GM18951 (cell line): ENCODE data around the gene OAS2.

ENCODE experiments used
- POLR2A ChIP-seq: IDR thresholded peaks from 4 replicates; pipeline ENCODE4 v1.6.1; 2011; ENCODE audit warnings: mild to moderate bottlenecking; ENCODE audit not compliant: insufficient read length, insufficient read depth; ENCODE audit errors: extremely low read depth
- in situ Hi-C: fragments of 300-500 bp; cut with MboI; formaldehyde crosslinking; loops from one replicate; pipeline ENCODE4 v1.12.0; 2022; ENCODE audit warnings: low sequenced_read_pairs, mixed read lengths, inconsistent platforms; ENCODE audit not compliant: unreplicated experiment

OAS2 gene

DNA sequence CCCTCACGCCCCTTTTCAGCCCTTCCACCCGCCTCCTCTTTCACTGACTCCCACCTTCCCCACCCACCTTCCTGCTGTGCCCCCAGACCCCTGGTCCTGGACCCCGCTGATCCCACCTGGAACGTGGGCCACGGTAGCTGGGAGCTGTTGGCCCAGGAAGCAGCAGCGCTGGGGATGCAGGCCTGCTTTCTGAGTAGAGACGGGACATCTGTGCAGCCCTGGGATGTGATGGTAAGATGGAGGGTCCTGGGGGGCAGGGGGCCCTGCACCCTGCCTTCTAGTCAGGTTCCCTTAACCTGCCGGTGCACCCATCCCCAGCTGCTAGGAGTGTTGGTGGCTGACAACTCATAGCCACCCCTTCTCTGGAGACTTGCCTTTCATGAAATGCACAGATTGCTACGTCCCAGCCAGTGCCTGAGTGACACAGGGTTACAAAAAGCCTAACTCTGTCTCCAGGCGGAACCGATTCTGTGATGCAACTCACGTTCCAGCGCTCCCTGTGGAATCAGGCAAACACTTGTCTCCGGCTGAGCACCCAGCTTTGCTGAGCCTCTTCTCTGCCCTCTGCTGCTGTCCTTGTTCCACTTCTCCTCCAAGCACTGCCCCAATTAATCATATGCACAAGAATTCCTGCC is 15.0 kb upstream of the OAS2 start:
- in situ Hi-C loops: no loop called here
- no peak for TF ChIP-seq POLR2A

DNA sequence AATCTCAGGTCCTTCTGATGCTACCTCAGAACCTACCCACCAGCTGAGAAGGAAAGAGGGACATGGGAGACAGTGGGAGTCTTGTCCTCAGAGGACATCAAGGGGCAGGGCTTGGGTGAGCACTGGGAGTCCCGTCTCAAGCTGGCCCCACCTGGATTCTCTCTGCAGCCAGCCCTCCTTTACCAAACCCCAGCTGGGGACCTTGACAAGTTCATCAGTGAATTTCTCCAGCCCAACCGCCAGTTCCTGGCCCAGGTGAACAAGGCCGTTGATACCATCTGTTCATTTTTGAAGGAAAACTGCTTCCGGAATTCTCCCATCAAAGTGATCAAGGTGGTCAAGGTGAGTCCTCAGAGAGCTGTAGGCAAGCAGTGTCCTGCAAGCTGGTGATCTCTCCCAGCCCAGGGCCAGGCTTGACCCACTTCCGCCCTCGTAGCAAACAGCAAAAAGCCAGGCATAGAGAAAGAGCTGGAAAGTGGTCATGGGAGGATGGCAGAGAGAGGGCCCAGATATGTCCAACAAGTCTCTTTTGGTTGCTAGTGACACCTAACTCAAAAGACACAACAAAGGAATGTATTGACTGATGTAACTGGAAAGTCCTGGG is 14.2 kb upstream of the OAS2 start:
- in situ Hi-C loops: no loop called here
- no peak for TF ChIP-seq POLR2A

DNA sequence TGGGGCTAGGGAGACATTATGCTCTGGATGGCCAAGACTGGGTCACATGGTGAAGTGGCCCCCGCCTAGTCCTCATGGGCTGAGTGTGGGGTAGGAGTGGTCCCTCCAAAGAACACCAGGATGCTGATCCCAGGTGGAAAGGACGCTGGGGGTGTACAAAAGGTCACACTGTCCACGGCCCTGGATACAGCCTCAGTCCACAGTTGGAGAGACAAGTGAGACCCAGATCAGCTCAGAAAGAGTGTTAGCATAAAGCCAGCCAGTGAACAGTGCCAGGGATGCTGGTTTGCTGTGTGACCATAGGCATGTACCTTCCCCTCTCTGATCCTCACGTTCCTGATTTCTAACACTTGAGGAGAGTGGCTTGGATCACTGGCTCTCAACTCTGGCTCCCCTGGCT is 13.4 kb upstream of the OAS2 start:
- in situ Hi-C loops: no loop called here
- TF ChIP-seq POLR2A: no peak

DNA sequence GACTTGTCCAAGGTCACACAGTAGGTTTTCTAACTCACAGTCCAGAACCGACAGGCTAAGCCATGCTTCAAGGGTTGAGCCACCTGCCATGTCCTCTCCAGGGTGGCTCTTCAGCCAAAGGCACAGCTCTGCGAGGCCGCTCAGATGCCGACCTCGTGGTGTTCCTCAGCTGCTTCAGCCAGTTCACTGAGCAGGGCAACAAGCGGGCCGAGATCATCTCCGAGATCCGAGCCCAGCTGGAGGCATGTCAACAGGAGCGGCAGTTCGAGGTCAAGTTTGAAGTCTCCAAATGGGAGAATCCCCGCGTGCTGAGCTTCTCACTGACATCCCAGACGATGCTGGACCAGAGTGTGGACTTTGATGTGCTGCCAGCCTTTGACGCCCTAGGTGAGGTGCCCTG is 12.7 kb upstream of the OAS2 start:
- in situ Hi-C loops: no loop called here
- no peak for TF ChIP-seq POLR2A

DNA sequence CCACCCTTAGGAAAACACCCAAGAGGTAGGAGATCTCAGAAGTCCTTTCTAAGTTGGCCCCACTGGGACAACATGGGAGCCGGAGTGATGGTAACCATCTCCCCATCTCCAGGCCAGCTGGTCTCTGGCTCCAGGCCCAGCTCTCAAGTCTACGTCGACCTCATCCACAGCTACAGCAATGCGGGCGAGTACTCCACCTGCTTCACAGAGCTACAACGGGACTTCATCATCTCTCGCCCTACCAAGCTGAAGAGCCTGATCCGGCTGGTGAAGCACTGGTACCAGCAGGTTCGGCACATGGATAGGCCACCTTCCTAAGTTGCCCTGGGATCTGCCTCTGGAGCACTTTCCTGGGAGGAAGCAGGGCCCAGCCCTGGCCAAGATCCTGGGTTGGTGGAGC is 11.0 kb upstream of the OAS2 start:
- no peak for TF ChIP-seq POLR2A
- in situ Hi-C loops: no loop called here

DNA sequence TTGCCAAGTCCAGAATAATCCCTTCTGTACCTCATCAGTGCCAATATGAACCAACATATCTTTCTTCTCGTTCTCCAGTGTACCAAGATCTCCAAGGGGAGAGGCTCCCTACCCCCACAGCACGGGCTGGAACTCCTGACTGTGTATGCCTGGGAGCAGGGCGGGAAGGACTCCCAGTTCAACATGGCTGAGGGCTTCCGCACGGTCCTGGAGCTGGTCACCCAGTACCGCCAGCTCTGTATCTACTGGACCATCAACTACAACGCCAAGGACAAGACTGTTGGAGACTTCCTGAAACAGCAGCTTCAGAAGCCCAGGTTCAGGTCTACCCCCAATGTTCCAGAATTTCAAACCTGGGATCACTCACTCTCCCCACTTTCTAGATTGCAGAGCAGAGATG is 10.5 kb upstream of the OAS2 start:
- in situ Hi-C loops: no loop called here

DNA sequence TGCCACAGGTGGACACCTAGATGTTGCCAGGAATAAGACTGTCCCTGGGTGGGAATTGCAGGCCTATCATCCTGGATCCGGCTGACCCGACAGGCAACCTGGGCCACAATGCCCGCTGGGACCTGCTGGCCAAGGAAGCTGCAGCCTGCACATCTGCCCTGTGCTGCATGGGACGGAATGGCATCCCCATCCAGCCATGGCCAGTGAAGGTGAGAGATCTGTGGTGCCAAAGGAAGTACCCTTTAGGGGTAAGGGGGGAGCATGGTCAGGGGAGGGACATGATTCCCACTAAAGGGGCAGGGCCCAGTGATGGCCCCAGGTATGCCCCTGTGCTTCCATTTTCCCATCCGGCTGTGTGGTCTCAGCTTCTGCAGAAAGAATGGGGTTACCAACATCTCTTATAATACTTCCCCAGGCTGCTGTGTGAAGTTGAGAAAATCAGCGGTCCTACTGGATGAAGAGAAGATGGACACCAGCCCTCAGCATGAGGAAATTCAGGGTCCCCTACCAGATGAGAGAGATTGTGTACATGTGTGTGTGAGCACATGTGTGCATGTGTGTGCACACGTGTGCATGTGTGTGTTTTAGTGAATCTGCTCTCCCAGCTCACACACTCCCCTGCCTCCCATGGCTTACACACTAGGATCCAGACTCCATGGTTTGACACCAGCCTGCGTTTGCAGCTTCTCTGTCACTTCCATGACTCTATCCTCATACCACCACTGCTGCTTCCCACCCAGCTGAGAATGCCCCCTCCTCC is 8.6 kb upstream of the OAS2 start:
- no peak for TF ChIP-seq POLR2A

More for the DNA sequence above, 10.5 kb upstream of the OAS2 start:
- TF ChIP-seq POLR2A: no peak

DNA sequence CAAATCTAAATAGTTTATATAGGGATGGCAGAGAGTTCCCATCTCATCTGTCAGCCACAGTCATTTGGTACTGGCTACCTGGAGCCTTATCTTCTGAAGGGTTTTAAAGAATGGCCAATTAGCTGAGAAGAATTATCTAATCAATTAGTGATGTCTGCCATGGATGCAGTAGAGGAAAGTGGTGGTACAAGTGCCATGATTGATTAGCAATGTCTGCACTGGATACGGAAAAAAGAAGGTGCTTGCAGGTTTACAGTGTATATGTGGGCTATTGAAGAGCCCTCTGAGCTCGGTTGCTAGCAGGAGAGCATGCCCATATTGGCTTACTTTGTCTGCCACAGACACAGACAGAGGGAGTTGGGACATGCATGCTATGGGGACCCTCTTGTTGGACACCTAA is 7.9 kb upstream of the OAS2 start:
- TF ChIP-seq POLR2A: no peak
- in situ Hi-C loops: no loop called here

More for the DNA sequence above, 8.6 kb upstream of the OAS2 start:
- in situ Hi-C loops: no loop called here

DNA sequence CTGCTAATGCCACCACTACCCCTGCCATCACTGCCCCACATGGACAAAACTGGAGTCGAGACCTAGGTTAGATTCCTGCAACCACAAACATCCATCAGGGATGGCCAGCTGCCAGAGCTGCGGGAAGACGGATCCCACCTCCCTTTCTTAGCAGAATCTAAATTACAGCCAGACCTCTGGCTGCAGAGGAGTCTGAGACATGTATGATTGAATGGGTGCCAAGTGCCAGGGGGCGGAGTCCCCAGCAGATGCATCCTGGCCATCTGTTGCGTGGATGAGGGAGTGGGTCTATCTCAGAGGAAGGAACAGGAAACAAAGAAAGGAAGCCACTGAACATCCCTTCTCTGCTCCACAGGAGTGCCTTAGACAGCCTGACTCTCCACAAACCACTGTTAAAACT is 7.1 kb upstream of the OAS2 start:
- no peak for TF ChIP-seq POLR2A
- in situ Hi-C loops: no loop called here

DNA sequence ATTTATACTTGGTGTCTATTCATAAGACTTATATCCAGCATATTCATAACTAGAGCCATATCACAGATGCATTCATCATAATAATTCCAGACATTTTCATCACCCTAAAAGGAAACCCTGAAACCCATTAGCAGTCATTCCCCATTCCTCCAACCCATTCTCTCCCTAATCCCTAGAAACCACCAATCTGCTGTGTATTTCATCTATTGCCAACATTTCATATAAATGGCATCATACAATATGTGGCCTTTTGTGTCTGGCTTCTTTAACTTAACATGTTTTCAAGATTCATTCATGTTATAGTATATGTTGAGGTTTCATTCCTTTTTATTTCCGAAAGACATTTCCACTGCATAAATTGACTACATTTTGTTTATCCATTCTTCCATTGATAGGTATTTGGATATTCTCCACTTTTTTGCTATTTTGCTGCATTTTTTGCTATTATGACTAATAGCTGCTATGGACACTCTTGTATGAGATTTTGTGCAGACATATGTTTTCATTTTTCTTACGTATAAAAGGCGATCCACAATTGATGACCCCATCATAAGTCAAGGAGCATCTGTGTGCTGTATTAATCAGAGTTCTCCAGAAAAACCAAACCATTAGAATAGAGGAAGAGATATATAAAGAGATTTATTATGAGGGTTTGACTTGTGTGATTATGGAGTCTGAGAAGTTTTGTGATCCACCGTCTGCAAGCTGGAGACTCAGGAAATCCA is 5.1 kb upstream of the OAS2 start:
- in situ Hi-C loops: no loop called here
- TF ChIP-seq POLR2A: no peak

DNA sequence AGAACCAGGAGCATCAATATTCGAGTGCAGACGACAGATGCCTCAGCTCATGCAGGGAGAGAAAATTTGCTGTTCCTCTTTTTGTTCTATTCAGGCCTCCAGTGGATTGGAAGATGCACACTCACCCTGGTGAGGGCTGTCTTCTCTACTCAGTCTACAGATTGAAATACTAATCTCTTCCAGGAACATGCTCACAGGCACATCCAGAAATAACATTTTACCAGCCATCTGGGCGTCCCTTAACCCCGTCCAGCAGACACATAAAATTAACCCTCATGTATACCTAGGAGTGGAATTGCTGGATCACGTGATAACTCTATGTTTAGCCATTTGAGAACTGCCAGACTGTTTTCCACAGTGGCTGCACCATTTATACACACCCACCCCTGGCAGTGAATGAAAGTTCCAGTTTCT is 4.5 kb upstream of the OAS2 start:
- in situ Hi-C loops: no loop called here
- no peak for TF ChIP-seq POLR2A

DNA sequence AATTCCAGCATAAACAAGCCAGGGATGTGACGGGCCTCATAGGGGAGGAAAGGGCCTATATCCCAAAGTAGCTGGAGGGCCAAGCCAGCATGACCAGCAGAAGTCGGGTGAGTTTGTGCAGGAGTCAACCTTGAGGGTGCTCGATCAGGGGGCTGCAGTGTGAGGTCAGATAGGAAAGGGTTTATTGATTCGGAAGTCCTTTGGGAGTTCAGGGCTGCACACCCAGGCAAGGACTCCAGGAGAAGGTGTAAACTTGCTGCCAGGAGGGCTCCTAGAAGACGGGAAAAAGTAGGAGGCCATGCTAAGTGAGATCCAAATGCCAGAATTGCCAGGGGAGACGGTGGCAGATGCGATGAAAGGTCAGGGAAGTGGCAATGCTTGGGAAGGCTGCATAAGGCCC is 3.4 kb upstream of the OAS2 start:
- in situ Hi-C loops: no loop called here
- no peak for TF ChIP-seq POLR2A

DNA sequence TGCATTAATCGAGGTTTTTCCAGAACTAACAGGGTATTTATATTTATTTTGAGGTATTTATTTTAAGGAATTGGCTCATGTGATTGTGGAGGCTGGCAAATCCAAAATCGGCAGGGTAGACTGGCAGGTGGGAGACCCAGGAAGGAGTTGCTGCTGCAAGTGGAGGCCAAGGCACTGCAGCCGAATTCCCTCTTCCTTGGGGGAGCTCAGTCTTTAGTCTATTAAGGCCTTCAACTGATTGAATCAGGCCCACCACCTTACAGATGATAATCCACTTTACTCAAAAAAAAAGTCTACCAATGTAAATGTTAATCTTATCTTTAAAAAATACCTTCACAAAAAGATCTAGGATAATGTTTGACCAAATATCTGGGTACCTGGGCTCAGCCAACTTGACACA is 1.2 kb upstream of the OAS2 start:
- no peak for TF ChIP-seq POLR2A
- in situ Hi-C loops: no loop called here

DNA sequence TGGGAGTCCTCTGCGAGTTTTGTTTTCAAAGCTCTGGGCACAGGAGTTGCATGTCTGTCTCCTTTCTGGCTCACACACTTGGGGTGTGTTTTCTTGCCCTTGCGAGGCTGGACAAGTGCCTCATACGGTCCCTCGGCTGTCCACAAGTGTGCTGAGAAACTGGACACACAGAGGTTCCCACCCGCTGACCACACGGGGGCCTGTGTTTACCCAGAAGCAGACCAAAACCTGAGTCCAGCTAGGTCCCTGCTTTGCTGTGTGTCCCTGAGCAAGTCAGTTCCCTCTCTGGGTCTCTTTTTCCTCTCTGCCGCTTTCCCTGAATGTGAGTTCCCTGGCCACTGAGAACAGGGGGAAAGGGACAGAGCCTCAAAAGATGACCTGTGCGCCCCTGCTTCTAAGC is 678 bp upstream of the OAS2 start:
- no peak for TF ChIP-seq POLR2A
- in situ Hi-C loops: no loop called here
